HG02588 (cell line): ENCODE results near the gene ARHGEF10L.
"Not testable (repeated sequence)": the region's sequence is repeated elsewhere in the genome, so short reads cannot be mapped to it uniquely, and the experiment has no call there.

Experiments used
- ATAC-seq: cut with Tn5 transposase; IDR thresholded peaks from one replicate; pipeline ENCODE4 v1.9.1; 2021; ENCODE audit warnings: mild to moderate bottlenecking, moderate library complexity; ENCODE audit not compliant: unreplicated experiment

ARHGEF10L gene

DNA sequence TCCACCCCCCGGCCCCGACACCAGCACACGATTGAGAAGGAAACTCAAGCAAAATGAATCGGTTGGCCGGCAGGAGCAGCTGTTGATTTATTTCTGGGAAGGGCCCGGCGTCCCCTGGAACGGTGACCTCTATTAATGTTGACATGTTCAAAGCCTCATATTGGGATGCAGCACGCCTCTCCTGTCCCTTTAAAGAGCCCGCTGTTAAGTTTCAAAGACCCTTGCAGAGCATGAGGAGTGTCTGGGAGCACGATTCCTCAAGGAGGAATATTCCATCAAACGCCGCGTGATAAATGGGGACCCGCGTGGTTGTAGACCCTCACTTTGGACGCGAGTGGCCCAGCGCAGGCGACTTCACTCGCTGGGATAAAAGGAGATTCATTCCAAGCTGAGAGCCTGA is 194.2 kb downstream of the ARHGEF10L start:
- no peak for ATAC-seq

DNA sequence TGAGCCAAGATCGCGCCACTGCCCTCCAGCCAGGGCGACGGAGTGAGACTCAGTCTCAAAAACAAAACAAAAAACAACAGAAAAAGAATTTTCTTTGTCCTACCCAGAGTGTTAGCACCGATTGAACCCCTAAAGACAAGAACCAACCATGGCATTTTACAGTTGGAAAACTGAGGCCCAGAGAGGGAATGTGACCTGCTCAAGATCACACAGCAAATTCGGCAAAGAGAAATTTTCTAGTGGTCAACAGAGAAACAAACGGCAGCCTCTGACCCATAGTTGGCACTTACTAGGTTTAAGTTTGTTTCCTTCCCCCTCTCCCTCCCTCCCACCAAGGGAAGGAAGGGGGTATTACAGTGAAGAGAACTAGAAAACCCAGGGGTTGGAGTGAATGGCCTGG is 195.1 kb downstream of the ARHGEF10L start:
- no peak for ATAC-seq

DNA sequence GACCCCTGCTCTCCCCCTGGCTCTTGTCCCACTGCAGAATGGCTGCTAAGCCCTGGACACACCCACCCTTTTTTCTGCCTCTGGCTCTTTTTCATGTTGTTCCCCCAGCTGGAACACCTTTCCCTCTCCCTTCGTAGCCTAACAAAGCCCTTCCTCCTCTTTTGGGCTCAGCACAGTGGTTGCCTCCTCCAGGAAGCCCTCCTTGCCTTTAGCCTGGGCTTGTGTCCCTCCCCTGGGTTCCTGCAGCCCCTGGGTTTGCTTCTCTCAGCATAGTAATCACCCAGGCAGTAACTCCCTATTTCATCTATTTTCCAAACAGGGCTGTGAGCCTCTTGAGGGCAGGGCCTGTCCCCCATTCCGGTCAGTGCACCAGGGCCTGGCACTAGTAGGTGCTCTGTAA is 195.8 kb downstream of the ARHGEF10L start:
- ATAC-seq: no peak

DNA sequence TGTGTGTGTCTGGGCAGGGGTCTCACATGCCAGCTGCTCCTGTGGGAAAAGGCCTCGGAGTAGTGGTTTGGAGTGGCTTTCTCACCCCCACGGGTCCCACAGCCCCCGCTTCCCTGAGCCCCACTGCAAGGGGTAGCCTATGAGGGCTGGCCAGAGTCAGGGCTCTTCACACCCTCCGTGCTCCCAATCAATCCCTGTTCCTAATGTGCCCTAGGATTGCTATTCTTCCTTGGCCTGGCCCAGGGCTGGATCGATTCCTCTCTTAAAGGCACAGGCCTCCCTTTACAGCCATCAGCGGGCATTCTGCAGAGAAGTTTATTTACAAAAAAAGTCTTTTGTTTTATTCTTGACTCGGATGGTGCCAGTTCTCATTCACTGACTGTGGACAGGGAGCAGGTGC is 196.3 kb downstream of the ARHGEF10L start:
- ATAC-seq: no peak

DNA sequence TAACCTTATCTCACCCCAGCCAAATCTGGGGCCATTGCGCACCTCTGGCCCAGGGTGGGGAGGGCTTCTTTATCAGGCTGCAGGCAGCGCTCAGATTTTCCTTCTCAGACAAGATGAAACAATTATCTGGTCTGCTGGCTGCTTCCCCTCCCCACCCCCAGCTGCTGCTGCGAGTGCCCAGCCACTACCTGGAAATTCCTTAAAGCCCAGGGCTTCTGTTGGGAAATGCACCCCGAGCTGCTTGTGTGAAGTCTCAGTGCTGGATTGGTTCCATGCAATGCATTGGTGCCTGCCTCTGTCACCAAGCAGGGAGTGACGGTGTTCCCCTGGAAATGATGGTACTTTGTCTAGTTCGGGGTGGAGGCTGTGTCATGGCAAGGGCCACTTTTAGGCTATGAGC is 197.1 kb downstream of the ARHGEF10L start:
- ATAC-seq: no peak

DNA sequence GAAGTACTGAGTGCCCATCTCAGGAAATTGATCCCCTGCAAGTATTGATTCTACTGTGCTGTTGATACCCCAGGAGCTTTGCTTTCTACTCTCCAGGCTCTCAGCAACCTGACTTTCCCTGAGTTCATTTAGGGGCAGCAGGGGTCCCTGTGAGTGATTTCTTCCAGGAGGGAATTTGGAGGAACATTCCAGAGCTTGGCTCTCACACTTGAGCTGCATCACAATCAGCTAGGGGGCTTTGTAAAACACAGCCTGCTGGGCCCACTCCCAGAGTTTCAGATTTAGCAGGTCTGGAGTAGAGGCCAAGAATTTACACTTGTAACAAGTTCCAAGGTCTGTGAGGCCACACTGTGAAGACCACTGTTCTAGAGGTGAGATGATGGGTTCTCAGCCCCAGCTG is 199.6 kb downstream of the ARHGEF10L start:
- no peak for ATAC-seq

DNA sequence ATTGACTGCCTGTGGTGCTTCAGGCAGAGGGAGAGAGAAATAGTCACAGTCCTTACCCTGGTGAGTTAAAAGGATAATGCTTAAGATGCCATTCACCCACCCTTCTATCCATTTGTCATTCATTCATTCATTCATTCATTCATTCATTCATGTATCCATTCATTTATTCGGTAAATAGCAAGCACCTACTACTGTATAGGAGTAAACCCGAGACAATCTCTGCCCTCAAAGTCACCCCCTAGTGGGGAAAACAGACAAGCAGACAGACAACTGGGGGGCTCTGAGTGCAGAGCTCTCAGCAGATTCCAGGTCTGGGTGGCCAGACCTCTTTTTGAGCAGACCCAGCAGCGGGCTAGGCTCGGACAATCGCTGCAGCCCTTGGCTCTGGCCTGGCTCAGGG is 201.6 kb downstream of the ARHGEF10L start:
- ATAC-seq: no peak

DNA sequence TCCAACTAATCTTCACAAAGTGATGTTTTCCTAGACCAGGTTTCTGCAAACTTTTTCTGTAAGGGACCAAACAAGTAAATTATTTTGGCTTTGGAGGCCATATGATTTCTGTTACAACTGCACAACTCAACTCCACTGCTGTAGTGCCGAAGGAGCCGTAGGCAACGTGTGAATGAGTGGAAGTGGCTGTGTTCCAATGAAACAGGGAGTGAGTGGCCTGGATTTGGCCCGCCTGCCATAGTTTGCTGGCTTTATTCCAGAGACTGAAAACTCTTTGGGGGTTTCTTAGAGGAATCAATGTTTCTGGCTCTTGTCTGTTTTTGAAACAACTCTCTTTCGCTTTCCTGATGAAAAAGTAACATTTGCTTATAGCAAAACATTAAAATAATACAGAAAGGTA is 203.1 kb downstream of the ARHGEF10L start:
- no peak for ATAC-seq

DNA sequence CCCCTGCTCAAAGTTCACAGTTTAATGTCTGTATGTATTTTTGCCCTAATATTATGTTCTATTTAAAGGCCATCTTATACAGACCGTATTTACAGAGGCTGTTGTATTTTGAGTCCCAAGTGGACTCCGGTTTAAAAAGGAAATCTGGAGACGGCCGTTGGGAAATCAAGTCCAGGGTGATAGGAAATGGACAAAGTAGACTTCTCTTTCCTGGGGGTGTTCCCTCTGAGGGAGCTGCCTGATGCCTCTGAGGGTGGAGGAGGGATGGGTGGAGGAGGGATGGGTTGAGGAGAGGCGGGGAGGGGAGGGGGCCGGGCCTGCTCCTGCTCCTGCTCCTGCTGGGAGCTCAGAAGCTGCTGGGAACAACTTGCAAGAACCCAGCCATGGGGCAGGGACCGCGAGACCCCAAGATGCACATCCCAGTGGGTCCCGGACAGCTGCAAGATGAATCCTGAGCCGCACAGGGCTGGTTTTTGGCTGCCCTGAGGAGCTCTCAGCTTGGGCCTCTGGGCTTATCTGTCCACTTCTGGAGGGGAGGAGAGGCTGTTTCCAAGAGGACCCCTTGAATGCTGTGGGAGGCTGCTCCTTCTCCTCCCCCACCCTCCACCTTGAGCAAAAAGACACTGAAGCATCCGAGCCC is 203.6 kb downstream of the ARHGEF10L start:
- ATAC-seq: no peak

DNA sequence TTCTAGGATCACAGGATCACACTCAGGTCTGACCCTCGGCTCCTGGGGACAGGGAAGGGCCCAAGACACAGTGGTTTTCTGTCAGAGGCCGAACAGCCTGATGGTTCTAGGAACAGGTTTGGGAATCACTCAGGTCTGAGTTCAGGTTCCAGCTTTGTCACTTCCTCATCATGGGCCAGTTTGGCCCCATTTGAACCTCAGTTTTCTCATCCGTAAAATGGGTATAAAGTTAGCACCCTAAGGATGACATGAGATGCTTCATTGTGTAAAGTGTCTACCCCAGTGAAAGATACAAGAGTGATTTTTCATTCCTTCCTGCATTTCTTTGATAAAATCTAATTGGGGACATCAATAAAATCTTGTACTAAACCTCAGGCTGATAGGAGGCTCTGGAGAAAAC is 204.4 kb downstream of the ARHGEF10L start:
- no peak for ATAC-seq

DNA sequence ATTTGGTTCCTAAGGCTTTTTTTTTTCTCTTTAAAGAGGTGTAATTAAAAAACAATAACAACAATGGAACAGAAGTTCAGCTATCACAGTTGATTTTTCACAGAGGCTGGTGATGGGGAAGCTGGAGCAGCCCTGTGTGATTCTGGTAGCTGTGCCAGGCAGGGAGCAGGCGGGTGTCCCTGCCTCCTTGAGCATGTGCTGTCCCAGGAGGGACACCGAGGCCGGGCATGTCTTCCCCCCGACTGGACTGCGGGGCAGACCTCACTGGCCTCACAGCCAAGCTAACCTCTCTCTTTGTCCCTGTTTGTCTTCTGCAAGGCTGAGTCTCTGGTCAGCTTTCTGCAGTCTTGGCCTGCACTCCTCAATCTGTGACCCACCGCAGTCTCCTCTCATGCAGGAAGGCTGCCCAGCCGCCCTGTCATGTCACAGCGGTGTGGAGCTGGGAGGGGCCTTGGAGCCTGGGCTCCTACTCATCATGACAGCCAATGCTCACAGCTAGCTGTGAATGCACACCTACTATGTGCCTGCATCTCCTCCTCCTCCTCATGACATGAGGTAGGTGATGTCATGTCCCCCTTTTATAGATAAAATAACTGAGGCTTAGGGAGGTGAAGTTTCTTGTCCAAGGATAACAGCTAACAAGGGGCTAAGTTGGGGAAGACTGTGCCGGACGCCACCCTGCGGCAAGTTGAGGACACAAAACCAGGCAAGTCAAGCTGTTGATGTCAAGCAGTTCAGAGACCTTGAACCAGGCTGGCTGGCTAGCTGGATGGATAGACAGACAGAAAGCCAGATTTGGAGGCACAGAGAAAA is 205.4 kb downstream of the ARHGEF10L start:
- no peak for ATAC-seq

DNA sequence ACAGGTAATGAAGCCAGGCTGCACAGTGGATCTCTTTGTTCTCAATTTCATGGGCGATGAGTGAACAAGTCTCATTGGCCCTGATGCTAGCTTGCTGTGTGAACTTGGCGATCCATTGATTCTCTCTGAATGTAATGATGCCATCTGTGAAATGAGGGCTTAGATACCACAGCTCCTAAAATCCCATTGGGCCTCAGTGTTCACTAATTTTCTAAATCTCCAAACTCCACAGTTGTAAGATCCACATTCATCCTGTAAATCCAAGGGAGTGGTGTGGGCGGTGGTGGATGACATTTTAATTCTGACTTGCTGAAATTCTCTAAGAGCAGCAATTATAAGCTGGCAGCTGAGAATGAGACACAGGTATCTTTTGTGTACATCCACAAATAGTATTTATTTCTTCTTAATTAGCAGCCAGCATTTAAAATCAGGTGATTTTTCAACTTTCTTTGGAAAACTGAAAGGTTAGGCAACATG is 206.0 kb downstream of the ARHGEF10L start:
- ATAC-seq: no peak

DNA sequence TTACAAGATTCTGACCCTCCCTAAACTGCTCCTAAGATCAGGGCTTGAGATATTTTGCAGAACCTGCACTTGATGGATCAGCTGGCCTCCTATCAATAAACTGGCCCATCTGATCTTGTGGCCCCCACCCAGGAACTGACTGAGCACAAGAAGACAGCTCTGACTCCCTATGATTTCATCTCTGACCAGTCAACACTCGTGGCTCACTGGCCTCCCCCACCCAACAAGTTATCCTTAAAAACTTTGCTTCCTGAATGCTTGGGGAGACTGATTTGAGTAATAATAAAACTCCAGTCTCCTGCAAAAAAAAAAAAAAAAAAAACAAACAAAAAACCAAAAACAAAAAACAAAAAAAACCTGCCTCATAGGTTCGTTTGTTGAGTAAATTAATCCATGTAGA is 206.8 kb downstream of the ARHGEF10L start:
- not testable (repeated sequence) for ATAC-seq

DNA sequence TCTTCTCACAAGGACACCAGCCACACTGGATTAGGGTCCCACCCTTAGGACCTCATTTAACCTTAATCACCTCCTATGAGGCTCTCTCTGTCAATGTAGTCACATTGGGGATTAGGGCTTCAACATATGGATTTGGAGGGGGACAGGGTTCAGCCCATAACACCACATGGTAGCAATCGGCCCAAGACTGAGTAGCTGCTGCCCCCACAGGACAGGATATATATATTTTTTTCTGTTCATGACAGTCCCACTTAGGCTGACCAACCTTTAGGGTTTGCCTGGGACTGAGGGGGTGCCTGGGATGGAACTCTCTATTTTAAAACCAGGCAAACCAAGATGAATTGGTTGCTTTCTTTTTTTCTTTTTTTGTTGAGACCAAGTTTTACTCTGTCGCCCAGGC is 207.4 kb downstream of the ARHGEF10L start:
- ATAC-seq: no peak
